Measurements from ENCODE around the gene ZNF462.

The ZNF462 gene

DNA sequence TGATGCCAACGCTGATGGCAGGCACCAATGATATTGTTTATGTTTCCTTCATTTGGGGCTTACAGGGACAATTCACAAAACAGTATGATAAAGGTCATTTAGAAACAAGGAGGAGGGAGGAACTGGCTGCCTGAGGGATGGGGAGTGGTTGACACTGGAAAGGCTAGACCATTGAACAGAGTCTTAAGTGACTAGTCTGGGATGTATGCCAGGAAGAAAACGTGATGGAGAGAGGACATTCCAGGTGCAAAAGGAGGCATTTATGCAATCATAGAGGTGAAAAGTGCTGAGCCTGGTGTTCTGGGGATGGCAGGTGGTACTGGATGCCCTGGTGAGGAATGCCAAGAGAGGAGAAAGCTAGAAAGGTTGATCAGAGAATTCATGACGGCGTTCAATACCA is 153.4 kb downstream of the ZNF462 start:
- no peak for DNase-seq

DNA sequence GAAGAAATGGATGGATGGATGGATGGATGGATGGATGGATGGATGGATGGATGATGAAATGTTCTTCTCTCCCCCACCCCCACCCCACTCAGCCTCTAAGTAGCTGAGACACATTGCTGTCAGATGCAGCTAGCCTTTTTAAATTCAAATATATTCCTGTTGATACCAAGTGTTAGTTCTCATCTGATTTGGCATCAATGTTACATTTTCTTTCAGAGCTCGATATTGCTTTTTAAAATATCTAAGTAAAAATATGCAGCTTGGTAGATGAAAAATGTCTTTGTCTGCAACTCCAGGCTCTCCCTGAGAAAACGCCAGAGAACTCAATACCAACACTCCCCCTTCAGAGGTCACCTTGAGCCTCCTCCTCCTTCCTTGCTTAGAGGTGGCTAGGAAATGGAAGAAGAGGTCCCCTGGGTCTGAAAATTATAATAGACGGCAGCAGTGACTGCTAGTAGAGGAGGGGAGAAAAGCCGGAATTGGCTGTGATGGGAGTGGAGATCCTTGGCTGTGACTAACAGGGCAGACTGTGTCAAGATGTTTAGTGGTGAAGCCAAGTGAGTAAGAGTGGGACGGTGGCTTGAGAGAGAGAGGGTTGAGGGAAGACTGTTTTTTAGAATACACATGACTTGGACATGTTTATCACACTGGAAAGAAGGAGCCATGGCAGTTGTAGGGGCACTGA is 156.0 kb downstream of the ZNF462 start:
- no peak for DNase-seq

DNA sequence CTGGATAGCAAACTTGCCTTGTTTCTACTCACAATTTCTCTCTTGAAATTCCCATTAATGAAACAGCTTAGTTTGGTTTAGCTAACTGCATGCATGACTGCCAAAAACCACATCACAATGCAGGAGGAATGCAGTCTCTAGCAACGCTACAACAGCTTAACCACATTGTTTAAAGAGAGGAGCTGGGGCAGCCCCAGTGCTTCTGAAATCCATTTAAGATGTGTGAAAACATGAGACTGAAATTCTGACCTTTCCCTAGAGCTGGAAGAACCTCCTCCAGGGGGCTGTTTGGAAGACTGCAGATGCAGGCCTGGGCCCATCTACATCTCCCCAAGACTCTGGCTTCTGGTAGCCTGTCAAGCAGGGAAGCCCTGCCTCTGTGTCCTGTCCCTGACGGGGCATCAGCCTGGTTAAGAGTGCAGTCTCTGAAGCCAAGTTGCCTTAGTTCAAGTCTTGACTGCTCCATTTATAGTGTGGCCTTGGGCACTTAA is 157.1 kb downstream of the ZNF462 start:
- DNase-seq = no peak

DNA sequence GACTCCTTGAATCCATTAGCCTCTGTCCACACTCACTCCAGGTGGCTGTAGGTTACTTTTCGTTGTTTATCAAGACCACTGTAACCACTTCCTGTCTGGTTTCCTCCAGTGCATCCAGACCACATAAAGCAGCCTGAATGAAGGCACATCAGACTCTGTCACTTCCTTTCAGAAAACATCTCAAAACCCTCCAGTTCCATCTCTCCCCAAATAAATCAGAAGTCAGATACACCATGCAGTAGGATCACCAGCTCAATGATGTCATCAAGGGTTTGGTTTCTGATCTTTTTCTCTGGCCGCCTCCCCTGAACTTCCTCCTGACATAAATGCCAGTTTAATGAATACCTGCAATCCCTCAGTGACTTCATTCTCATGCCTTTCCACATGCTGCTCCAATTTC is 161.2 kb downstream of the ZNF462 start:
- DNase-seq = no peak

DNA sequence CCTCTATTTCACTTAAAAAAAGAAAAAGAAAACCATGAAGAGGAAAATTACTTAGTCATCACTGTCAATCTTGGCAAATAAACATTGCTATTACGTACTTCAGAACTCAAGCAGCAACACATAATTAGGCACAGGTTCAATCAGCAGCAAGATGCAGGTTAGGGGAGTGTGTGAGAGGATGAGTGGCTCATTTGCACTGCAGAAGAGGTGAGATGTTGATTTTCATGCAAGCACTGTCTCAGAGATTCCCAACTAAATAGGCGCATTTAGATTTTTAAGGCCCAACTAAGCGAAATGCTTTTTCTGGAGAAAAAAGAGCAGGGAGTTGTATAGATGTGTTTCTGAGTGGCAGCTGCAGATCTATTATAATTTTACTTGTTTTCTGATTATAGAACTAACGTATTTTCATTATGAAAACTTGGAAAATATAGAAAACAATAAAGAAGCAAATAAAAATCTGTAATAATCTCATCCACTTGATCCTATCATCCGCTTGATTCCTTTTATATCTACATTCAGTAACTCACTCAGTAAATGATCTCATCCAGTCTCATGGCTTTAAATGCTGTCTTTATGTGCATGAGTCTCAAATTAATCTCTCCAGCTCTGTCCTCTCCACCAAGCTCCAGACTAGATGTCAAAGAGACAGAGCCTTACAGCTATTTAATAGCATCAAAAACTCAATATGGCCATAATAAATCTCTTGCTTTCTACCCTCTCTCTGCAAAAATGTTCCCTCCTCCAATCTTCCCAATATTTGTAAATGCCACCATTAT is 162.5 kb downstream of the ZNF462 start:
- peak; percentile 58 for DNase-seq

DNA sequence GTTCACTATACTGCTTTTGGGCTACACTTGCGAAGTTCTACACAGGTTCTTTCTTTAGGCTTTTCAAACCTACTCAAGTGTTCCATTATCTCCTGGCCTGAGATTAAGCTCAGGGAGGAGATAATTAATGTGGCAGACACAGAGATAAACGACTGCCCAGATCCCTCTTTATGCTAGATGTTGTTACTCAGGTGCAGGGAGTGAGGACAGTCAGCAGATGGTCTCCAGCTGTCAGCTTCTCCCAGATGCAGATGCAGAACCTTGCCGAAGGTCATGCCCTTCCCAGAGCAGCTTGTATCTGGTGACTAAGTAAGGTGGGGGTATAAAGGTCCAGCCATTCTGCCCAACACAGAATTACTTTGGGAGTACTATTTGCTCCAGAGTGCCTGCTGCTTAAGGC is 166.2 kb downstream of the ZNF462 start:
- DNase-seq = no peak

DNA sequence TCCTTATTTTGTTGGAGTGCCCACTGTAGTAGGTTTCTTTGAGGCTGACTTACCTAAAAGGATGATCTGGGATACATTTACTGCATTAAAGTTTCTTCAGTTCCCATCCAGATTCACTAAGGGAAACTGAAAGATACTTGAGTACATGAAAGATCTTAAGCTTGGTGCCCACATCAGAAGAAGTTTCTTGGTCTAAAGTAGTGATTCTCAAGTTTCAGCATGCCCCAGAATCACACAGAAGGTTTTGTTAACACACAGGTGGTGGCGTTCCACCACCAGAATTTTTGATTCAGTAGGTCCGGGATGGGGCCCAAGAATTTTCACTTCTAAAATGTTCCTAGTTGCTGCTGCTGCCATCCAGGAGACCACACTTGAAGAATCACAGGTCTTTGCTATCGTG is 171.0 kb downstream of the ZNF462 start:
- DNase-seq = no peak

DNA sequence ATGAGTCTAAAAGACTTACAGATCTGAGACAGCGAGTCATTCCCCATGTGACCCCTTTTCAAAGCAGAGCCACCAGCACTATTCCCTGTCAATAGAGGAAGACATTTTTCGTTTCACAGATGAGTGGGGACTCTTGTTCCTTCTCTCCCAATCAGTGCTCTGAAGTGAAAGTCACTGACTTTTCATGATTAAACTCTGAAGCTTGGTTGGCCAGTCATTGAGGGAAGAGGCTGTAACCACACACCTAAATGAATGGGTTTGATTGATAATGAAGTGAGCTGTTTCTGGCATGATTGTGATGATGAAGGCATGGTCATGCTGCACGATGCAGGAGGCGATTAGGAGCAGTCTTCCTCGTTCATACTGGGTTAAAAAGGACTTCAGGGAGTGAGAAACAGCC is 171.9 kb downstream of the ZNF462 start:
- DNase-seq = no peak

DNA sequence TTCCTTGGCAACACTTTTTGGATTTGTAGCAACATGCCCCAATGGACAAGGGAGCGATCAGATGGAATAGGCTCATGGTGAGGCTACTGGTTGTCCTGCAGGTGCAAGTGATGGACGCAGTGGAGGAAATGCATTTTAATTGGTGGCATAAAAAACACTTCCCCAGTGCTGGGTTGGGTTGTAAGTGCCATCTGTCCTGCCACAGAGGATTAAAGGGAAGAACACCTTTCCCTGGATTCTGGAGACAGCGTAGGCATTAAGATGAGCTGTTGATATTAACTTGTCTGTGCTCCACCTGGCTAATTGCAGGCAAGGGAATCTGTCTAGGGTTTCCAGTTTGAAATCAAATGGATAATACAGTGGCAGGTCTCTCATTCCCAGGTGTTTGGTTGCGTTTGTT is 173.4 kb downstream of the ZNF462 start:
- no peak for DNase-seq

DNA sequence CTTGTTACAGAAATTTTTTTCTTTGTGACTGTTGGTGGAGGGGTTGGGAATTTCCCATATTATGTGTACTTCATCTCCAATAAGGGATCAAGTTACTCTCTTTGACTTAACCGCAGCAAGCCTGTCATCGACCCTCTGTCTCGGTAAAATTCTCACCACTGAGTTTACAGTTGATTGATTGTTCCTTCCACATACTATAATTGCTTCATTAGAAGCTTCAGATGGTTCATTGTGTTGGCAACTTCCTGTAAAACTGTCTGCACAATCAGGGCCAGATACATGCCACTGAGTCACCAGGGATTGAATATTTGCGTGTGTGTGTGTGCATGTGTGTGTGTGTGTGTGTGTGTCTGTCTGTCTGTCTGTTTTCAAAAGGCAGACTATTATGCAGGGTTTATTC is 176.6 kb downstream of the ZNF462 start:
- DNase-seq = peak; percentile 38

DNA sequence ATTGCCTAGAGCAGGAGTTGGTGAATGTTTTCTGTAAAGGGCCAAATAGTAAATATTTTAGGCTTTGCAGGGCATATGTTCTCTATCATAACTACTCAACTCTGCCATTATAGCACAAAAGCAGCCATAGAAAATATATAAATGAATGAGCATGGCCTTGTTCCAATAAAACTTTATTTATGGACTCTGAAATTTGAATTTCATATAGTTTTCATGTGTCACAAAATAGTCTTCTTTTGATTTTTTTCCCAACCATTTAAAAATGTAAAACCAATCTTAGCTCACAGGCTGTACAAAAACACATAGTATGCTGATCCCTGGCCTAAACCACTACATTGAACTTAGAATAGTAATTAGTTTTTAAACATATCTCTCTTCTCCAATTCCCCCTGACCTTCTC is 179.6 kb downstream of the ZNF462 start:
- DNase-seq = no peak

DNA sequence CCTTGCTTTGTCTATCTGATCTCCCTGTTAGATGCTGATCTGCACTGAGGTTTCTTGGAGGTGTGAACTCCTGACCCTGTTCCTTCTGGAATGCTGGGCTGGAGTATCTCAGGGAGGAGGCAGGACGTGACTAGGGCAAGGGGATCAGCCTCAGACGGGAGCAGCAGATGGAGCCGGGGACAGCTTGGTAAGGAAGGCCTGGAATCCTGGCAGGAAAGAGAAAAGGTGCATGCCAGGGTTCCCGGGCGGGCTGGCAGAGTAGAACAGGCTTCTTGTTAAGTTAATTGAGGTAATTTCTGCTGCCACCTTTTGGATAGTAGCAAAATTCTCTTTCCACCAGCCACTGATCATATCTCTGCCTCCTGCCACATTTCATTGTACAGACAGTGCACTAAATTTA is 180.9 kb downstream of the ZNF462 start:
- DNase-seq = no peak

DNA sequence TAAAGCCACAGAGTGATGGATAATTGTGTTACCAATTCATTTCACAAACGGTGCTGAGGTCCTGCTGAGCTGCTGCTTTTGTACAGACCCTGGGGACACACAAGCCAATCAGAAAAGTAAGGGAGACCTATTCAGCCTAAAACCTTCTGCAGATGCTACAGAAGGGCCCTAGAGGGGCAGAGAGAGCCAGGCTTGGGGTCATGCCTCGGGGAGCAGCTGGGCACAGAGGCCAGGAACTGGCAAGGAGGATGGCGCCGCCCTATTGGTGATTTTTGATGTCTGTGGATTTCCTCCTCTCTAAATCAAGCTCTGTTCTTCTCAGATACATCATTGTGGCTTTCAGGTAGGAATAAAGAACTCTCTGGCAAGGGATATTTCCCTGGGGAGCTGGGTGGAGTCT is 181.9 kb downstream of the ZNF462 start:
- DNase-seq = peak; percentile 12

DNA sequence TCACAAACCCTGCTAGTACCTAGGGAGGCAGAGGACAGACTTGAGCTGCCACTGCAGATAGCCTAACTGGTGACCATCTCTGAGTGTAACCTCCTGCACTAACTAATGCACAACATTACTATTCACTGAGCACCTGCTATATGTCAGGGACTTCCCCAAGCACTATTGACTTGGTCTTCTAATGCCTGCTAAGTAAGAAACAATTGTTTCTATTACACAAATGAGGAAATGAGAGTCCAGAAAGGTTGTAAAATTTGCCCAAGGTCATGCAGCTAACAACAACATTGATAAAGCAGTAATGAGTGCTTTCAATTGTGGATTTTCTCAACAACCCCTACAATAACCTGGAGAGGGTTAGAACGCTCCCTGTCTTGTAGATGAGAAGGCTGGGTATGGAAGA is 183.7 kb downstream of the ZNF462 start:
- no peak for DNase-seq

DNA sequence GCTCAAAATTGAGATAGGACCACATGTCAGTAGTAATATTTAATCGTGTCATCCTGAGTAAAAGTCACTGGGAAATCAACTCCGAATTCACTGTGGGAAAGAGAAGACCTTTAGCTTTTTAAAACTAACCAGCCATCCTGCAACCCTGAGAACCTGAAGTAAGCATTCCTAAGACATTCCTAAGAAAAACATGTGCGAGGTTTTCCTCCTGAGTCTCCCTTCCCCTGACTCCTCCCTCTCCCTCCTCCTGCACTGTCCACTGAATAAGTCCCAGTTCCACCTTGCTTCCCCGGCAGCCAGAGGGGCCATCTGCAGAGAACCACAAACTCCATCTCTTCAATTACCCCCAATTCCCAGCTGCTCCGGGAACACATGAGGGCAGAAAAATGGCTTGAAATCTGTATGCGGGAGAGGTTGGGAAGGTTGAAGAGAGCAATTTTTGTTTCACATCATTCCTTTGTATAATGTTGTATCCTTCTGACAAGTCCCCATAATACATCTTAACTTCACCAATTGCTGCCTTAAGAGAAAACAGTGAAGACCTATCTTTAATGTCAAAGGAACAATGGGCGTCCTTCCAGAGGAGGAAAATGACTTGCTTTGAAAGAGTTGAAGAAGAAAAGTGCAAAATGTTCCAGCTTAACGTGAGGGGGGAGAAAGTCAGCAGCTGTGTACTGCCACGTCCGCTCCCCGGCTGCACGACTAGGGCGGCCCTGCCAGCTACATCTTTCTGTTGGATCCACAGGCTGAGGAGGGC is 186.3 kb downstream of the ZNF462 start:
- DNase-seq = no peak

DNA sequence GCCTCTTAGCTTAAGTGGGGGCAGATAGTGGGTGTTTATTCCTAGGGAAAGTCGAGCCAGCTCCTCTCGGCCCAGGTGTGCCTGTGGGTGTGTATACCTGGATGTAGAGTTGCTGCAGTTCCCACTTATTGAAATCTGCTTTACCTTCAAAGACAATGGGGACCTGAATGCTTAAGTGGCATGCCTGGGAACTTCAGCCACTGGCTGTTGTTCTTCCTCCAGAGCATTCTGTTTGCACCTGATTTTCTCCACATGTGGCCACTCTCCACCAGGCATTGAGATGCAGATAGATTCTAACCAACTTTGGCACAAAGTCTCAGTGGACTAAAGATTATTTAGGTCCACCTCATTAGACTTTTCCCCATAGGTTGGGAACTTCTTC is 186.8 kb downstream of the ZNF462 start:
- no peak for DNase-seq

DNA sequence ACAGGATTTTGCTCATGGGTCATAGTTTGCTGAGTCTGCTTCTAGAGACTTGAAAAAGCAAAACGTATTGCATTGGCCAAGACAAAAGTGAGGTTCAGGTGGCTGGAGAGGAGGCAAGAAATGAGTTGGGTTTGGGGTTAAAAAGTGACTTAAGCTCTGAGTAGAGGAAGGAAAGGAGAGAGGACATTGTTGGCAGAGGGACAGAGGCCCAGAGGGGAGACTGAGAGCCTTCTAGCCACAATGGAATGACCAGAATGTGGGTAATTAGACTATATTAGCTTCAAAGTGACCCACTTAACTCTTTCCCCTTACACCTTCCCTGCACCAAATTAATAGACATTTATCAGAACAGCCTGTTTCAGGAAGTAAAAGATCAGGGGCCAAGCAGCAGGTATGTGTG is 188.4 kb downstream of the ZNF462 start:
- no peak for DNase-seq

DNA sequence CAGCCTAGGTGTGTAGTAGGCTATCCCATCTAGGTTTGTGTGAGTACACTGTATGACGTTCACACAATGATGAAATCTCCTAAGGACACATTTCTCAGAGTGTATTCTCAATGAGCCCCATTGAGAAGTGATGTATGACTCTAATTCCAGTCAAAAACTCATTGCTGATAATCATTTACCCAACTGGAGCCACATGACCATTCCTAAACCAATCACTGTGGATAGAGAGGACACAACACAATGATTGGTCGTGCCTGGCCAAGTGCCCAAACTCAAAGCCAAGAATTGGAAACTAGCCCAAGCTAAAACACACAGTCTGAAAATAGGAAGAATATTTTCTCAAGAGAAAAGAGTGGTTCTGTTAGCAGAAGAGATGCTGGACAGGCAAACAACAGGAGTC is 191.2 kb downstream of the ZNF462 start:
- no peak for DNase-seq

DNA sequence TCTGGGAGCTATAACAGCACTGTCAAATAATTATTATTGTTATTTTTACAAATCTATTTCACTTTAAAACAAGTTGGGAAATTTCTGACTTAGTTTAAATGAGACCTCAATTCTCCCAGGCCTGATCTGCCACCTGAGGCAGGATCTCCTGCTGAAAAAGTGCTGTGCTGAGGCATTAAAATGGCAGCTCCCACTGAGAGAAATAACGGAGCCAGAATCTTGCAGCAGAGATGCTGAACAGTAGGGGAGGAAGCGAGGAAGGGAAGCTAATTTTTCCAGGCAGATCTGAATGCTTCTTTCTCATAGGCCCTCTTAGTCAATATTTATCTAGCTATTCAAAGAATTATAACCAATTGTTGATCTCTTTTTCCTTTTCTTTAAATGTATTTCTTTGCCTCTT is 196.3 kb downstream of the ZNF462 start:
- DNase-seq = no peak

DNA sequence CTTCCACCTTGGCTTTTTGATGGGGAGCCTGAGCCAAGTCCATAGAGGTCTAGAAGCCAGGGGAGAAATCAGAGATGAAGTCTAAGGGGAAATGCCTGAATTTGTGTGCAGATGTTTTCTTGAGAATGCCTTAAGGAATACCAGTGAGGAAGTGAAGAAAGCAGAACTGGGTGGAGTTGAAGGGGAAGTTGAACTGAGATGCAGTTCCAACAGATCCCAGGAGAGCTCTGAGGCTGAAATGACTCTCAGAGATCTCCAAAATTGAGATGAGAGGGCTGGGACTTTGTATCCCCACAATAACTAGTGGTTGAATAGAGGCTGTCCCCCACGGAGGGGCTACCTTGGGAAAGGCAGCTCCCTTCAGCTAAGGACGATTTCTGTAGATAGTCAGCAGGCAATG is 197.1 kb downstream of the ZNF462 start:
- no peak for DNase-seq

All from NCI-H1436 (cell line).